NCI-H226 (cell line): ENCODE data around the gene IGSF1.
"Not testable (repeated sequence)": the region's sequence is repeated elsewhere in the genome, so short reads cannot be mapped to it uniquely, and the experiment has no call there.

Experiments
- DNase-seq: peaks from one replicate; pipeline ENCODE4 v3.0.0-alpha.2; 2015

The IGSF1 gene

DNA sequence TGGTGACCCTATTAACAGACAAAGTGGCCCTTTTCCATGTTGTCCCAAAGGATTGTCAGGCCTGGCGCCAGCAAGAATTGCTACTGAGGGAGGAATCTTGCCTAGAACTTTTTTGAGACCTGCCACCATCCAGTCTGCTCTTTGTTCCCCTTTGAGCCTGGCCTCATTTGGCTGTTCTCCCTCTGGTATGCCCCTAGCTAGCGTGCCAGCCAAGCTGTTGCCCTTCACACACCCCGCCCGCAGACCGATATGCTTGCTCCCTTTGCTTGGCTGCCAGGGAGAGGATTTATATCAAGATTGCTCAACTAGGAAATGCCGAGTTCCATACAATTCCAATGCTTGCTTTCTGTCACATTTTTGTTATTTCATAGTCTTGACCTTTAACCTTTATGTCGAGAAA is 24.4 kb downstream of the IGSF1 start:
- DNase-seq: no peak

GRCh38 chrX:131264053-131264452 is 25.1 kb downstream of the IGSF1 start:
- DNase-seq: no peak

DNA sequence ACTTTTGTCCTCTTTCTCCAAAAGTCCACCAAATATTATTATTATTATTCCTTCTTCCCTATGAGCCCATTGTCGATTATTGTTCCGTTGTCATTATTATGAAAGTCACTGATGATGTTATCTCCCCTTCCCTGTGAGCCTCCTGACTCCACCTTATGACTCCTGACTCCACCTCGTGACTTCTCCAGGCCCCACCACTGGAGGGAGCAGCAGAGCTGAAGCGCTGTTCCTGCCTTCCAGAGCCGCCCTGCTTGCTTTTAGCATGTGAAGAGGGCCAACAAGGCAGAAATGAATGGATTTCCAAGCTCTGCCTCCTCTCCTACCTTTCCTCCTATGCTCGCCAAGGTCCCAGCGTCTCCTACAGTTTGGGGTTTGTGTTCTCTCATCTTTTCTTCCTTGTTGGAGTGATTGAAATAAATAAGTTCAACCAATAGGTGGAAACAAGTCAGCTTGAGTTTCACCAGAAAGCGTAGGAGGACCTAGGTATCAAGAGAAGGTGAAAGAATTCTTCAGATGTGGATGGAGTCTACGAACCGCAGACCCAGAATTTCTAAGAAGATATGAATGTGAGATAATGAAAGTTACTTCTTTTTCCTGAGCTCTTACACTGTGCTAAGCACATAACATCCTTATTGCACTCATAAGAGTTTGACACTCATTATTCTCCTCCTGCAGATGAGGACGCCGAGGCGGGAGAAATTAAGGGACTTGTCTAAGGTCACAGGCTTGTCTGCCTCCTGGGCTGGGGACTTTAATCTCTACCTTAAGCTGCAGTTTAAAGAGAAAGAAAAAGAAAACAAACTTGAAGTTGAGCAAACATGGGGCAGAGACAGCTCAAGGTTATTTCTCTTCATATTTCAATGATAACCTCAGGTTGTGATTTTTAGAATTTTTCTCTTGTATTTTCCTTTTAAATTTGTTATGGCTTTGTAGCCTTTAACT is 26.1 kb downstream of the IGSF1 start:
- DNase-seq: no peak

DNA sequence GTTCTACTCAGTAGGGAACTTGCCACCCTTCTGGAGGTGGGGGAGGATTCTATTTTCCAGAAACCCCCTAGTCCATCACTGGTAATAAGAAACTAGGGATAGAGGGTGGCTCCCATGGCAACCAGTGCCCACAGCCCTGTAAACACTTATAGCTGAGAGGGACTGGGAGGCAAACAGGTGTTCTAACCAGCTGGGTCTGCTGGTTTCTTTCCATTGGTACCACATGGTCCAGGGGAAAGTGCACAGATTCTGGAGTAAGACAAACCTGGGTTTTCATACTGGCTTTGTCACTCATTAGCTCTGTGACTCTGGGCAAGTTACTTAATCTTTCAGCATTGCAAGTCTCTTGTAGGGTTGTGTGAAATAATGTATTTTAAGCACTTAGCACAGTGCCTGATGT is 26.9 kb downstream of the IGSF1 start:
- no peak for DNase-seq

DNA sequence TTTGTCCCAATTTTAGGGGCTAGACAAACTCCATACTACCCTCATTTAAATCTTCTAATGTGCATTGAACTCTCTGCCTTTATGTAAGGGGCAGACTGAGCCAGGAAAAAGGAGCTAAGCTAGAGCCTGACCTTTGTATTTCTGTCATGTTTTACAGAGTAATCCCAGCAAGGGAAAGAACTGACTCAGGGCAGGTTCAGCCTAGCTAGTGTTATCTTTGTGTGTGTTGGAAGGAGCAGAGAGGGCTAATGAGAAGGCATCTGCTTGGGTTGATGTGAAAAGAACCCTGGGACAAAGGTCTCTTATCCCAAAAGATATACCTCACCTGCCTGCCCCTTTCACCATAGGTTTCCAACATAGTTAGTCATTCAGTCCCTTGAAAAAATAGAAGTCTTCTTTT is 31.7 kb downstream of the IGSF1 start:
- DNase-seq: no peak

- not testable (repeated sequence) for DNase-seq
Measured at GRCh38 chrX:131250984-131251738, 37.9 kb downstream of the IGSF1 start.

- DNase-seq: no peak
Measured at GRCh38 chrX:131239057-131239456, 50.0 kb downstream of the IGSF1 start.

GRCh38 chrX:131237363-131237762 is 51.7 kb downstream of the IGSF1 start:
- no peak for DNase-seq

DNA sequence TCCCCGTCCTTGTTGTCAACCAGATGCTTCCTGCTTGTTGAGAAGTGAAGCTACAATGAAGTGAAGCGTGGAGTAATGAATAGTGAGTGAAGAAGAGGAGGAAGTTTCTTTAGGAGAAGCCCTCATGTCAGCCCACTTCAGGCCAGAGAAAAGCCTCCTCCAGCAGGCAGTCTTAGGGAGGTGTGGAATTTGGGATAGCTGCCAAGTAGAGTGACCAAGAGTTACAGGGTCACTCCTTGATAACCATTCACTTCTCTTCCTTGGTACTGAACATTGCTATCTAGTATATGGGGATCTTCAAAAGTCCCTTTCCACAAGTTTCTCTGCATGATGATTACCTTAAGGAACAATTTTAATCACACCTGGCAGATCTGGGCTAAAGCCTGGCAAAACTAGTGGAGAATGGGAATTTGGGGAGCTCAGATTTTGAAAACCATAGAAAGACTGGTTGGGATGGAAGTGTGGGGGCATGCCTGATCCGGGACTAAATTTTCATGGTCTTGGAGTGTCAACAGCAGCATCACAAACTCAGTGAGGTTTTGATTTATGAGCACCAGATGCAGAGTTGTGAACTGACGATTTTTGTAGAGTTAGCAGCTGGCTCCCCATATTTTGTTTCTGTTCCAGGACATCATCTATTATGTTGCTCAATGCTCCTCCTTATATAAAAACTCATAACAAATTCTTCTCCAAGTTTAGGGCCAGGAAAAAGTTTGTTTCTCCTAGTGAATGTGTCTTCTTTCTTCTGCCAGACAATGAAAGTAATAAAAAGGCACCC is 53.1 kb downstream of the IGSF1 start:
- DNase-seq: no peak

DNA sequence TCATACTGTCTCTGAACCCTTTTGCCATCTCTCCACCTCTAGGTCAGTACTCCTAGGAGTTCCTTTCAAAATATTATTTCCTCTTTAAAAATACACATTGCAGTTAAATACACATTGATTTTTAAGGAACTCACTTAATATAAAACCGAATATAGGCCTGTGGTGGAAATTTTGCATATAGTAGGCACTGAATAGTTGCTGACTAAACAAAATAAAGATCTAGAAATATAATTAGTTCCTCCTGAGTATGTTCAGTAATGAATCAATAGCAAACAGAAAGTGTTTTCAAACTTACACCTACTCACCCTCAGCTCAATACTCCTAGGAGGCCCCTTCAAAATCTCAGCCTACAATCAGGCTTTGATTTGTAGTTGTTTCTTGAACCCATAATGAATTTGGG is 61.5 kb downstream of the IGSF1 start:
- no peak for DNase-seq

- no peak for DNase-seq
Measured at GRCh38 chrX:131226591-131226990, 62.5 kb downstream of the IGSF1 start.

DNA sequence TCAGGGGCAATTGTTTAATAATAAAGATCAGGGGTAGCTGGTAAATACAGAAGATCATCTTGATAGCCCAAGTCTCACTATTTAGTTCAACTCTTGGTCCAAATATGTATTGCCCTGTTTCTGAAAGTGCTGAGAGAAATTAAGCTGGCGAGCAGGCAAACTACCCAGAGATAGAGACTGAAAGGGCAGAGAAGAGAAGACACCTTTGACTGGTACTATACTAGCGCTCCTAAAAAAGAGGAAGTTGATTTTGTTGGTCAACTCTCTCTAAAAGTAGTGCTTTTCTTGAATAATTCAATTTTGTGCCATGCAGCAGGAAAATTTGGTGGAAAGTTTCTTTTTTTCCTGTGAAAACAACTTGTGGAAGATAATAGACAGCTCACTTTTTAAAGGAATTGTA is 64.0 kb downstream of the IGSF1 start:
- DNase-seq: no peak
